Measurements from ENCODE around the gene ASPDH.
A peak's percentile ranks its signal among the peaks of the same experiment; 100 is the strongest.

- TF ChIP-seq, protein P1, sequence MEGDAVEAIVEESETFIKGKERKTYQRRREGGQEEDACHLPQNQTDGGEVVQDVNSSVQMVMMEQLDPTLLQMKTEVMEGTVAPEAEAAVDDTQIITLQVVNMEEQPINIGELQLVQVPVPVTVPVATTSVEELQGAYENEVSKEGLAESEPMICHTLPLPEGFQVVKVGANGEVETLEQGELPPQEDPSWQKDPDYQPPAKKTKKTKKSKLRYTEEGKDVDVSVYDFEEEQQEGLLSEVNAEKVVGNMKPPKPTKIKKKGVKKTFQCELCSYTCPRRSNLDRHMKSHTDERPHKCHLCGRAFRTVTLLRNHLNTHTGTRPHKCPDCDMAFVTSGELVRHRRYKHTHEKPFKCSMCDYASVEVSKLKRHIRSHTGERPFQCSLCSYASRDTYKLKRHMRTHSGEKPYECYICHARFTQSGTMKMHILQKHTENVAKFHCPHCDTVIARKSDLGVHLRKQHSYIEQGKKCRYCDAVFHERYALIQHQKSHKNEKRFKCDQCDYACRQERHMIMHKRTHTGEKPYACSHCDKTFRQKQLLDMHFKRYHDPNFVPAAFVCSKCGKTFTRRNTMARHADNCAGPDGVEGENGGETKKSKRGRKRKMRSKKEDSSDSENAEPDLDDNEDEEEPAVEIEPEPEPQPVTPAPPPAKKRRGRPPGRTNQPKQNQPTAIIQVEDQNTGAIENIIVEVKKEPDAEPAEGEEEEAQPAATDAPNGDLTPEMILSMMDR (IDR thresholded peaks at IDR 0.05): no peak
- no peak for TF ChIP-seq SIN3A (IDR thresholded peaks at IDR 0.05; ENCODE audit: borderline replicate concordance, insufficient read depth, low read depth, low read length)
- peak; percentile 27; the same call in 1 of the 2 replicates for TF ChIP-seq POLR2AphosphoS5 (IDR thresholded peaks at IDR 0.05; ENCODE audit: low read depth, low read length)
- TF ChIP-seq, protein P2, sequence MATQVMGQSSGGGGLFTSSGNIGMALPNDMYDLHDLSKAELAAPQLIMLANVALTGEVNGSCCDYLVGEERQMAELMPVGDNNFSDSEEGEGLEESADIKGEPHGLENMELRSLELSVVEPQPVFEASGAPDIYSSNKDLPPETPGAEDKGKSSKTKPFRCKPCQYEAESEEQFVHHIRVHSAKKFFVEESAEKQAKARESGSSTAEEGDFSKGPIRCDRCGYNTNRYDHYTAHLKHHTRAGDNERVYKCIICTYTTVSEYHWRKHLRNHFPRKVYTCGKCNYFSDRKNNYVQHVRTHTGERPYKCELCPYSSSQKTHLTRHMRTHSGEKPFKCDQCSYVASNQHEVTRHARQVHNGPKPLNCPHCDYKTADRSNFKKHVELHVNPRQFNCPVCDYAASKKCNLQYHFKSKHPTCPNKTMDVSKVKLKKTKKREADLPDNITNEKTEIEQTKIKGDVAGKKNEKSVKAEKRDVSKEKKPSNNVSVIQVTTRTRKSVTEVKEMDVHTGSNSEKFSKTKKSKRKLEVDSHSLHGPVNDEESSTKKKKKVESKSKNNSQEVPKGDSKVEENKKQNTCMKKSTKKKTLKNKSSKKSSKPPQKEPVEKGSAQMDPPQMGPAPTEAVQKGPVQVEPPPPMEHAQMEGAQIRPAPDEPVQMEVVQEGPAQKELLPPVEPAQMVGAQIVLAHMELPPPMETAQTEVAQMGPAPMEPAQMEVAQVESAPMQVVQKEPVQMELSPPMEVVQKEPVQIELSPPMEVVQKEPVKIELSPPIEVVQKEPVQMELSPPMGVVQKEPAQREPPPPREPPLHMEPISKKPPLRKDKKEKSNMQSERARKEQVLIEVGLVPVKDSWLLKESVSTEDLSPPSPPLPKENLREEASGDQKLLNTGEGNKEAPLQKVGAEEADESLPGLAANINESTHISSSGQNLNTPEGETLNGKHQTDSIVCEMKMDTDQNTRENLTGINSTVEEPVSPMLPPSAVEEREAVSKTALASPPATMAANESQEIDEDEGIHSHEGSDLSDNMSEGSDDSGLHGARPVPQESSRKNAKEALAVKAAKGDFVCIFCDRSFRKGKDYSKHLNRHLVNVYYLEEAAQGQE (IDR thresholded peaks at IDR 0.05; ENCODE audit: insufficient read depth in 1 of 2, low read depth in 2 of 2, low read length in 1 of 2): no peak
These were observed 2.5 kb downstream of the ASPDH start, which contains the start of gene JOSD2 for GRCh38 chr19:50511069-50511822.

All from Panc1 (cell line).